Measurements from ENCODE around the gene IFT52. TPM values are rescaled to one million over a fixed set of nuclear protein-coding genes. Genes with fewer than 3 reads are reported as not detected.

The IFT52 gene
- total RNA-seq, 1 experiment from 2014 or later = 23.0 TPM

DNA sequence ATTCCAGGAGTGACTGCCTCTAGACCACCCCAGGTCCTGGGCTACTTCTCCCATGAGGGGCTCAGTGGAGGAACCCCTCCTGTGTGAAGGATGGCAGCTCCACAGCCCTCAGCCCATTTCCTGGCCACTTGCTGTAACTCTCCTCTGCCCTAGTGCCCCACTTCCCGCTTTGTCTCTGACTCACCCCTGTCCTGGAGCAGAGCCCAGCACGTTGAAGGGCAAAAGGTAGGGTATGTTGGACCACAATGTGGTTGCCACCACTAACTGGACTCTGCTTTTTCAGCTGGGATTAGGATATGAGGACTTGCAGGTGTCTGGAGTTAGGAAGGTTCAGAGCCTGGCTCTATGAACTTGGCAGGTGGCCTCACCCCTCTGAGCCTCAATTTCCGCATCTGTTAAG, 78.6 kb downstream of the IFT52 start:
- CTCF ChIA-PET = no interaction called here
- peaks cover 16% of the 10 kb centered on the region for H3K36me3 ChIP-seq (ENCODE audit: low read depth, low read length)
- peak overlapping the region; percentile 1; the same call in 1 of the 2 replicates for H3K4me3 ChIP-seq (ENCODE audit: low read length)
- no peak overlapping the region for H3K27ac ChIP-seq (ENCODE audit: low read length)
- DNase-seq = peak; percentile 94
- H3F3A ChIP-seq (ENCODE audit: low read length, unreplicated experiment) = no peaks in the 10 kb centered on the region
- peaks cover 23% of the 10 kb centered on the region; the same call in 1 of the 2 replicates for H4K20me1 ChIP-seq (ENCODE audit: low read length)
- H2AFZ ChIP-seq (ENCODE audit: low read length) = no peak overlapping the region
- BruUV-seq (replicated peaks) = no TSS peak
- ATAC-seq = peak; percentile 67
- TF ChIP-seq, protein P1, sequence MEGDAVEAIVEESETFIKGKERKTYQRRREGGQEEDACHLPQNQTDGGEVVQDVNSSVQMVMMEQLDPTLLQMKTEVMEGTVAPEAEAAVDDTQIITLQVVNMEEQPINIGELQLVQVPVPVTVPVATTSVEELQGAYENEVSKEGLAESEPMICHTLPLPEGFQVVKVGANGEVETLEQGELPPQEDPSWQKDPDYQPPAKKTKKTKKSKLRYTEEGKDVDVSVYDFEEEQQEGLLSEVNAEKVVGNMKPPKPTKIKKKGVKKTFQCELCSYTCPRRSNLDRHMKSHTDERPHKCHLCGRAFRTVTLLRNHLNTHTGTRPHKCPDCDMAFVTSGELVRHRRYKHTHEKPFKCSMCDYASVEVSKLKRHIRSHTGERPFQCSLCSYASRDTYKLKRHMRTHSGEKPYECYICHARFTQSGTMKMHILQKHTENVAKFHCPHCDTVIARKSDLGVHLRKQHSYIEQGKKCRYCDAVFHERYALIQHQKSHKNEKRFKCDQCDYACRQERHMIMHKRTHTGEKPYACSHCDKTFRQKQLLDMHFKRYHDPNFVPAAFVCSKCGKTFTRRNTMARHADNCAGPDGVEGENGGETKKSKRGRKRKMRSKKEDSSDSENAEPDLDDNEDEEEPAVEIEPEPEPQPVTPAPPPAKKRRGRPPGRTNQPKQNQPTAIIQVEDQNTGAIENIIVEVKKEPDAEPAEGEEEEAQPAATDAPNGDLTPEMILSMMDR (conservative IDR thresholded peaks at IDR 0.05; ENCODE audit: low read depth, low read length) = no peak
- TF ChIP-seq EZH2 (IDR thresholded peaks at IDR 0.05; ENCODE audit: low read length, unreplicated experiment) = no peak
- TF ChIP-seq EZH2phosphoT487 (IDR thresholded peaks at IDR 0.05; ENCODE audit: borderline replicate concordance, low read length) = no peak
- H3K27me3 ChIP-seq (ENCODE audit: low read length) = no peaks in the 10 kb centered on the region
- POLR2A ChIA-PET (ENCODE audit: unreplicated experiment) = no interaction called here
- intact Hi-C loops (cut with micrococcal nuclease) = no loop called here
- H3K9me2 ChIP-seq (replicated peaks; ENCODE audit: low read length) = no peaks in the 10 kb centered on the region
- no peaks in the 10 kb centered on the region for H3K9me3 ChIP-seq (ENCODE audit: low read length)
- peaks cover 42% of the 10 kb centered on the region for H3K4me1 ChIP-seq (ENCODE audit: insufficient read depth, low read length)
- peak overlapping the region; percentile 90 for H3K4me2 ChIP-seq (ENCODE audit: low read length)
- peaks cover 50% of the 10 kb centered on the region for H3K79me2 ChIP-seq (ENCODE audit: low read length)
- no peak overlapping the region for H3K9ac ChIP-seq (ENCODE audit: low read length)

DNA sequence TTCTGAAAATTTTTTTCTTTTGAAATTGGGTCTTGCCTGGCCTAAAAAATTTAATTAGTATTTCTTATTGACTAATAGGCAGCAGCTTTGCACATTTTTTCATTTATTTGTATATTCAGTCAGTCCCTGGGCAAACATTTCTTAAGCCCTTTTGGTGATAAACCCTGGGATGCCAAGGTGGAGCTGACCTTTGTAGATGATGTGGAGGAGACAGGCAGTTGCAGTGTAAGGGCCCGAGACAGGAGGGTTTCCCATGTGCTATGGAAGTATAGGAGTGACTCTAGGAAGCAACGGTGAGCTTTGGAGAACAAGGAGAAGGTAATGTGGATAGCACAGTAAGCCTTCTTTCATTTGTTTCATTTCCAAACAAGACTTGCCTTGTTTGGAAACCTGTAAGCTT, 79.7 kb downstream of the IFT52 start:
- no TSS peak for BruUV-seq (replicated peaks)
- ChIA-PET POLR2A (ENCODE audit: unreplicated experiment) (no interaction called here), CTCF (no interaction called here)

DNA sequence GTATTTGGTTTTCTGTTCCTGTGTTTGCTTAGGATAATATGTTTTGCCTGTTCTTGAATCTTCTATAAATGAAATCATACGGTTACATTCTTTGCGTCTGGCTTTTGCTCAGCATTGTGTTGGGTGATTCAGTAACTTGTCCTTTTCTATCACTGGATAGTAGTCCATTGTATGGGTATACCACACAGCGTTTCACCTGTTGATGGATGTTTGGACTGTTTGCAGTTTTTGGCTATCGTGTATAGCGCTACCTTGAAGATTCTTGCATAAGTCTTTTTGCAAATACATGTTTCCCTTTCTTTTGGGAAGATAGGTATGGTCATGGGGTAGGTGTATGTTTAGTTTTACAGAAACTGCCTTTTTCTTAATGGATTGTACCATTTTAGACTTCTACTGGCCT, 85.6 kb downstream of the IFT52 start:
- Histone ChIP-seq H3K9me3 (ENCODE audit: low read length) (no peaks in the 10 kb centered on the region), H3K4me1 (ENCODE audit: insufficient read depth, low read length) (no peaks in the 10 kb centered on the region), H3K4me2 (ENCODE audit: low read length) (no peak overlapping the region), H3K27ac (ENCODE audit: low read length) (no peak overlapping the region), H3K9me2 (replicated peaks; ENCODE audit: low read length) (no peaks in the 10 kb centered on the region), H3K79me2 (ENCODE audit: low read length) (peaks cover 26% of the 10 kb centered on the region), H3F3A (ENCODE audit: low read length, unreplicated experiment) (no peaks in the 10 kb centered on the region), H3K4me3 (ENCODE audit: low read length) (no peak overlapping the region), H2AFZ (ENCODE audit: low read length) (no peak overlapping the region), H3K9ac (ENCODE audit: low read length) (no peak overlapping the region), H3K27me3 (ENCODE audit: low read length) (no peaks in the 10 kb centered on the region), H3K36me3 (ENCODE audit: low read depth, low read length) (peaks cover 32% of the 10 kb centered on the region), H4K20me1 (ENCODE audit: low read length) (no peaks in the 10 kb centered on the region)
- TF ChIP-seq EZH2 (IDR thresholded peaks at IDR 0.05; ENCODE audit: low read length, unreplicated experiment) (no peak), EZH2phosphoT487 (IDR thresholded peaks at IDR 0.05; ENCODE audit: borderline replicate concordance, low read length) (no peak)
- TF ChIP-seq, protein P1 (conservative IDR thresholded peaks at IDR 0.05; ENCODE audit: low read depth, low read length) = no peak
- ChIA-PET CTCF (no interaction called here), POLR2A (ENCODE audit: unreplicated experiment) (no interaction called here)
- ATAC-seq (no peak), DNase-seq (no peak)
- BruUV-seq (replicated peaks) = no TSS peak
- intact Hi-C loops (cut with micrococcal nuclease) = no loop called here

More for the DNA sequence above, 79.7 kb downstream of the IFT52 start:
- intact Hi-C loops (cut with micrococcal nuclease) = no loop called here
- Histone ChIP-seq H3K79me2 (ENCODE audit: low read length) (peaks cover 52% of the 10 kb centered on the region), H3K4me3 (ENCODE audit: low read length) (no peak overlapping the region), H3K9ac (ENCODE audit: low read length) (no peak overlapping the region), H3K27ac (ENCODE audit: low read length) (no peak overlapping the region), H3K27me3 (ENCODE audit: low read length) (no peaks in the 10 kb centered on the region), H3K9me3 (ENCODE audit: low read length) (no peaks in the 10 kb centered on the region), H4K20me1 (ENCODE audit: low read length) (peaks cover 23% of the 10 kb centered on the region; the same call in 1 of the 2 replicates), H3K4me2 (ENCODE audit: low read length) (no peak overlapping the region), H3K4me1 (ENCODE audit: insufficient read depth, low read length) (peaks cover 38% of the 10 kb centered on the region), H3F3A (ENCODE audit: low read length, unreplicated experiment) (no peaks in the 10 kb centered on the region), H3K9me2 (replicated peaks; ENCODE audit: low read length) (no peaks in the 10 kb centered on the region), H3K36me3 (ENCODE audit: low read depth, low read length) (peaks cover 17% of the 10 kb centered on the region), H2AFZ (ENCODE audit: low read length) (no peak overlapping the region)
- DNase-seq = no peak
- TF ChIP-seq, protein P1 (conservative IDR thresholded peaks at IDR 0.05; ENCODE audit: low read depth, low read length) = no peak
- TF ChIP-seq EZH2 (IDR thresholded peaks at IDR 0.05; ENCODE audit: low read length, unreplicated experiment) (no peak), EZH2phosphoT487 (IDR thresholded peaks at IDR 0.05; ENCODE audit: borderline replicate concordance, low read length) (no peak)
- ATAC-seq = no peak

All from PC-3 (cell line).